ENCODE results near the gene NUP210.

DNA sequence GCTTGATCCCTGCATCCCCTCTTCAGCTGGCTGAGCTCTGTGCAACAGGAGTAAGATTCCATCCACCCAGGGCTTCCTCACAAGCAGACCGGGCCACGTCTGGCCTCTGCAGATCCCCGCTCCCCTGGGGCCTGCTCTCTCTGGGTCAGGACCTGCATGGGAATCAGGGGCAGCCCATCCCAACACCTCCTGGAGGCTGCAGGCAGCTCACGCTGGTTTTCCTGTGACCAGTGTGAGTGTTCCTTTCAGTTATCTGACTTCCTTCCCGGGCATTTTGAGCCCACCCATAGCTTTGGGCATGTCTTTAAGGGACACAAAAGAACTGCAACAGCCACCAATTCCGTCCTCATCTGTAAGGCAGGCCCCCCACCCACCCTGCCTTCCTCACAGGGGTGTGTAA lies 16.3 kb downstream of the NUP210 start:
- TF ChIP-seq EZH2 (IDR thresholded peaks at IDR 0.05) (no peak), POLR2AphosphoS5 (IDR thresholded peaks at IDR 0.05; ENCODE audit: borderline replicate concordance, low read depth, low read length) (no peak)

All from SK-N-MC (cell line).